HEK293 (cell line): ENCODE data around the gene PPP6R3.

Experiments used
- CTCF ChIA-PET: fragments of 350-600 bp; formaldehyde crosslinking; extraction: SDS; loops from one replicate; lab custom pipeline; 2021; ENCODE audit warnings: antibody characterized with exemption; lab: Yijun Ruan, JAX
- POLR2A ChIA-PET: fragments of 300-600 bp; formaldehyde crosslinking; extraction: SDS; loops from one replicate; lab custom pipeline; 2020; ENCODE audit warnings: antibody characterized with exemption, inconsistent platforms; lab: Yijun Ruan, JAX
- H3K27ac ChIP-seq: fragments of 200-500 bp; sonication (Bioruptor generic); 2 replicates; pipeline ENCODE4 v1.5.1; 2014; ENCODE audit warnings: low read depth, low read length, control low read depth, inconsistent platforms; ENCODE audit errors: extremely low read depth
- H3K36me3 ChIP-seq, 2 experiments: fragments of 200-500 bp in 1 of 2; sonication (Bioruptor generic) in 1 of 2; 1 replicate in 1 of 2; 2 replicates in 1 of 2; pipeline ENCODE4 v1.5.1; 2014 to 2017; ENCODE audit warnings: inconsistent platforms in 2 of 2, low read length in 2 of 2; ENCODE audit not compliant: control insufficient read depth in 2 of 2, insufficient read depth in 1 of 2
- H3K4me1 ChIP-seq: fragments of 200-500 bp; sonication (Bioruptor generic); 2 replicates; pipeline ENCODE4 v1.5.1; 2014; ENCODE audit warnings: mild to moderate bottlenecking, low read length, inconsistent platforms; ENCODE audit not compliant: control insufficient read depth, insufficient read depth
- H3K4me3 ChIP-seq: 2 replicates; pipeline ENCODE4 v1.5.1; 2011; ENCODE audit warnings: low read depth, mild to moderate bottlenecking, control low read depth, low read length, moderate library complexity
- H3K9me3 ChIP-seq: fragments of 200-500 bp; sonication (Bioruptor generic); 2 replicates; pipeline ENCODE4 v1.5.1; 2014; ENCODE audit warnings: low read depth, low read length, inconsistent platforms; ENCODE audit not compliant: control insufficient read depth, insufficient read depth
- ATF2 ChIP-seq: fragments of 450-650 bp; formaldehyde crosslinking; IDR thresholded peaks from 2 replicates; pipeline ENCODE4 v1.5.1; 2016; ENCODE audit warnings: missing biosample characterization, missing genetic modification characterization, low read depth
- BCL11A ChIP-seq: fragments of 450-650 bp; formaldehyde crosslinking; IDR thresholded peaks from 2 replicates; pipeline ENCODE4 v1.5.1; 2016; ENCODE audit warnings: low read depth, missing biosample characterization, missing genetic modification characterization
- EGR2 ChIP-seq: fragments of 450-650 bp; formaldehyde crosslinking; IDR thresholded peaks from 2 replicates; pipeline ENCODE4 v1.5.1; 2016; ENCODE audit warnings: low read depth, missing biosample characterization, missing genetic modification characterization
- GLI4 ChIP-seq: fragments of 450-650 bp; formaldehyde crosslinking; IDR thresholded peaks from 2 replicates; pipeline ENCODE4 v1.5.1; 2016; ENCODE audit warnings: missing biosample characterization, missing genetic modification characterization
- IKZF3 ChIP-seq: fragments of 450-650 bp; IDR thresholded peaks from 2 replicates; pipeline ENCODE4 v1.5.0; 2018; ENCODE audit warnings: missing biosample characterization, mild to moderate bottlenecking, missing genetic modification characterization, moderate library complexity
- ZFHX2 ChIP-seq: fragments of 450-650 bp; formaldehyde crosslinking; conservative IDR thresholded peaks from 2 replicates; pipeline ENCODE4 v1.5.1; 2016; ENCODE audit warnings: missing biosample characterization, missing genetic modification characterization
- ZFP3 ChIP-seq: fragments of 450-650 bp; formaldehyde crosslinking; IDR thresholded peaks from 2 replicates; pipeline ENCODE4 v1.5.1; 2016; ENCODE audit warnings: low read depth, missing biosample characterization, missing genetic modification characterization
- ZNF146 ChIP-seq: fragments of 450-650 bp; formaldehyde crosslinking; IDR thresholded peaks from 2 replicates; pipeline ENCODE4 v1.5.1; 2016; ENCODE audit warnings: missing biosample characterization, missing genetic modification characterization
- ZNF211 ChIP-seq: fragments of 450-650 bp; formaldehyde crosslinking; IDR thresholded peaks from 2 replicates; pipeline ENCODE4 v1.5.1; 2016; ENCODE audit warnings: low read depth, missing biosample characterization, missing genetic modification characterization
- ZNF416 ChIP-seq: fragments of 450-650 bp; formaldehyde crosslinking; IDR thresholded peaks from 2 replicates; pipeline ENCODE4 v1.5.1; 2016; ENCODE audit warnings: missing biosample characterization, missing genetic modification characterization
- ZNF600 ChIP-seq: fragments of 450-650 bp; formaldehyde crosslinking; IDR thresholded peaks from 2 replicates; pipeline ENCODE4 v1.5.1; 2016; ENCODE audit warnings: missing biosample characterization, missing genetic modification characterization
- TF ChIP-seq, protein P1 (sequence below): fragments of 450-650 bp; formaldehyde crosslinking; IDR thresholded peaks from 2 replicates; pipeline ENCODE4 v1.5.0; 2017; ENCODE audit warnings: missing biosample characterization, missing genetic modification characterization, borderline replicate concordance
- TF ChIP-seq, protein P2 (sequence below): fragments of 450-650 bp; formaldehyde crosslinking; IDR thresholded peaks from 2 replicates; pipeline ENCODE4 v1.5.1; 2016; ENCODE audit warnings: missing biosample characterization, missing genetic modification characterization, low read depth

The PPP6R3 gene

DNA sequence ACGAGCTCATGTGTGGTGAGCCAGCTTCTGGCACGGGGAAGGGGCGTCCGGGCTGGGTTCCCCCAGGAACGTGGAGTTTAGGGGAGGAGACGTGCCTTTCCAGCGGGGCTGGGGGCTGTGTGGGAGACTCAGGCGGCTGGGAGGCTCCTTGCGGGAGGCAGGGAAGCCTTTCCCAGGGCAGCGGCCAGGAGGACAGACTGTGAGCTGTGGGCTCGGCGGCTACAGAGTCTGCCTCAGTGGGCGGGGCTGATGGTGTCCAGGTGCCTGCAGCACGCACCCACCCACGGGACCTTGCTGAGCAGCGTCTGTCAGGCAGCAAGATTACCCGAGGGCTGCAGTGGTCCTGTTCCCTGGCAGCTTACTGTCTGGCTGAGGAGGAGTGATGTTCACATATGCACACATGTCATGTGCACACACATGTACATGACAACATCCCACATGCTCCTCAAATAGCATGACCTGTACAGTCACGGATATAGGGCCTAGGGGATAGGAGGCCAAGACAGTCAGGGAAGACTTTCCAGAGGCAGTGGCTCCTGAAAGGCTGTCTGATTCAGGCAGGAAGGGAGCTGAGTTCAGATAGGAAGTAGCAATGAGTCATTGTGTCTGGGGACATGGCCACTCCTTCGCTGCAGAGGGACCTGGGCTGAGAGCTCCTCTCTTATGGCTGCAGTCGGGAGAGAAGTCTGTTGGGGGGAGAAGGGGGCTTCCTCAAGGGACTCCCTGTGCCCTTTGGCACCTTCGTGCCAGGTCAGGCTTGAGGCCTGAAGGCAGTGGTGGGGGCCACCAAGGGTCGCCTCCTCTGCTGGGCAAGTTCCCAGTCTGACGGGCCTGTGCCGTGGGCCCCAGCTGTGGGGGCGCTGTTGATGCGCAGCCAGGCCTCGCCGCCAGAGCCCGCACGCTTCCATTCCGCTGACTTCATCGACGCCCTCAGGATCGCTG is 23.3 kb upstream of the PPP6R3 start:
- Histone ChIP-seq H3K4me1 (peaks cover 10% of the 10 kb centered on the region; the same call in 1 of the 2 replicates), H3K4me3 (no peak overlapping the region), H3K36me3 (peaks cover 0 to 53% of the 10 kb centered on the region in 2 experiments; a peak in 2 of 3 replicates), H3K27ac (no peak overlapping the region), H3K9me3 (no peaks in the 10 kb centered on the region)
- ChIA-PET CTCF (no interaction called here), POLR2A (no interaction called here)
- TF ChIP-seq IKZF3 (tag by site-specific recombination) (no peak), ZFHX2 (tag by site-specific recombination) (peak; percentile 32; the same call in 1 of the 2 replicates), ZNF600 (tag by site-specific recombination) (peak; percentile 36; the same call in 1 of the 2 replicates), EGR2 (peak; percentile 73)

- ChIA-PET CTCF (no interaction called here), POLR2A (no interaction called here)
- TF ChIP-seq ZNF146 = no peak
- no peak for TF ChIP-seq ATF2
- TF ChIP-seq GLI4 = no peak
- TF ChIP-seq ZNF211 (tag by site-specific recombination) = no peak
- TF ChIP-seq ZFP3 (tag by site-specific recombination) = no peak
- TF ChIP-seq, protein P1, sequence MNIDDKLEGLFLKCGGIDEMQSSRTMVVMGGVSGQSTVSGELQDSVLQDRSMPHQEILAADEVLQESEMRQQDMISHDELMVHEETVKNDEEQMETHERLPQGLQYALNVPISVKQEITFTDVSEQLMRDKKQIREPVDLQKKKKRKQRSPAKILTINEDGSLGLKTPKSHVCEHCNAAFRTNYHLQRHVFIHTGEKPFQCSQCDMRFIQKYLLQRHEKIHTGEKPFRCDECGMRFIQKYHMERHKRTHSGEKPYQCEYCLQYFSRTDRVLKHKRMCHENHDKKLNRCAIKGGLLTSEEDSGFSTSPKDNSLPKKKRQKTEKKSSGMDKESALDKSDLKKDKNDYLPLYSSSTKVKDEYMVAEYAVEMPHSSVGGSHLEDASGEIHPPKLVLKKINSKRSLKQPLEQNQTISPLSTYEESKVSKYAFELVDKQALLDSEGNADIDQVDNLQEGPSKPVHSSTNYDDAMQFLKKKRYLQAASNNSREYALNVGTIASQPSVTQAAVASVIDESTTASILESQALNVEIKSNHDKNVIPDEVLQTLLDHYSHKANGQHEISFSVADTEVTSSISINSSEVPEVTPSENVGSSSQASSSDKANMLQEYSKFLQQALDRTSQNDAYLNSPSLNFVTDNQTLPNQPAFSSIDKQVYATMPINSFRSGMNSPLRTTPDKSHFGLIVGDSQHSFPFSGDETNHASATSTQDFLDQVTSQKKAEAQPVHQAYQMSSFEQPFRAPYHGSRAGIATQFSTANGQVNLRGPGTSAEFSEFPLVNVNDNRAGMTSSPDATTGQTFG = no peak
- TF ChIP-seq, protein P2, sequence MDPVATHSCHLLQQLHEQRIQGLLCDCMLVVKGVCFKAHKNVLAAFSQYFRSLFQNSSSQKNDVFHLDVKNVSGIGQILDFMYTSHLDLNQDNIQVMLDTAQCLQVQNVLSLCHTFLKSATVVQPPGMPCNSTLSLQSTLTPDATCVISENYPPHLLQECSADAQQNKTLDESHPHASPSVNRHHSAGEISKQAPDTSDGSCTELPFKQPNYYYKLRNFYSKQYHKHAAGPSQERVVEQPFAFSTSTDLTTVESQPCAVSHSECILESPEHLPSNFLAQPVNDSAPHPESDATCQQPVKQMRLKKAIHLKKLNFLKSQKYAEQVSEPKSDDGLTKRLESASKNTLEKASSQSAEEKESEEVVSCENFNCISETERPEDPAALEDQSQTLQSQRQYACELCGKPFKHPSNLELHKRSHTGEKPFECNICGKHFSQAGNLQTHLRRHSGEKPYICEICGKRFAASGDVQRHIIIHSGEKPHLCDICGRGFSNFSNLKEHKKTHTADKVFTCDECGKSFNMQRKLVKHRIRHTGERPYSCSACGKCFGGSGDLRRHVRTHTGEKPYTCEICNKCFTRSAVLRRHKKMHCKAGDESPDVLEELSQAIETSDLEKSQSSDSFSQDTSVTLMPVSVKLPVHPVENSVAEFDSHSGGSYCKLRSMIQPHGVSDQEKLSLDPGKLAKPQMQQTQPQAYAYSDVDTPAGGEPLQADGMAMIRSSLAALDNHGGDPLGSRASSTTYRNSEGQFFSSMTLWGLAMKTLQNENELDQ (tag by site-specific recombination) = no peak
- no peak for TF ChIP-seq ZNF416 (tag by site-specific recombination)
- TF ChIP-seq BCL11A (tag by site-specific recombination) = no peak
- Histone ChIP-seq H3K9me3 (no peaks in the 10 kb centered on the region), H3K4me1 (peaks cover 11% of the 10 kb centered on the region; the same call in 1 of the 2 replicates), H3K4me3 (no peak overlapping the region), H3K36me3 (peaks cover 0 to 47% of the 10 kb centered on the region in 2 experiments; a peak in 2 of 3 replicates), H3K27ac (no peak overlapping the region)
Measured at GRCh38 chr11:68437927-68438657, 22.5 kb upstream of the PPP6R3 start.
